Natural killer cell (primary cell): Measurements from ENCODE around the gene PRSS35. TPM values are rescaled to one million over a fixed set of nuclear protein-coding genes. Genes with fewer than 3 reads are reported as not detected.

Experiments
- ATAC-seq, 3 donors: fragments of 150-1000 bp in 2 of 3; fragments of 200-7000 bp in 1 of 3; cut with Tn5 transposase; 1 replicate in 1 of 3; 2 replicates in 2 of 3; pipeline ENCODE4 v1.10.0; 2021; ENCODE audit warnings: mild to moderate bottlenecking in 2 of 3, moderate library complexity in 2 of 3
- DNase-seq, 2 donors: peaks; one replicate each; pipeline versions ENCODE4 v3.0.0 to v3.0.0-alpha.2; 2013 to 2021; ENCODE audit warnings: mixed read lengths in 1 of 2
- H3K27ac ChIP-seq: one replicate; pipeline ENCODE4 v1.5.1; 2013; ENCODE audit warnings: mild to moderate bottlenecking, low read length
- H3K27me3 ChIP-seq: one replicate; pipeline ENCODE4 v1.6.1; 2013; ENCODE audit warnings: low read length; ENCODE audit not compliant: control insufficient read depth, insufficient read depth
- H3K36me3 ChIP-seq: one replicate; pipeline ENCODE4 v1.6.1; 2013; ENCODE audit warnings: low read length; ENCODE audit not compliant: control insufficient read depth, insufficient read depth
- H3K4me1 ChIP-seq: one replicate; pipeline ENCODE4 v1.6.1; 2013; ENCODE audit warnings: low read length; ENCODE audit not compliant: control insufficient read depth, insufficient read depth
- H3K4me3 ChIP-seq: one replicate; pipeline ENCODE4 v1.5.1; 2013; ENCODE audit warnings: low read length
- H3K9me3 ChIP-seq: one replicate; pipeline ENCODE4 v1.6.1; 2013; ENCODE audit warnings: low read length; ENCODE audit not compliant: control insufficient read depth, insufficient read depth
- H3K27ac Mint-ChIP-seq, 2 donors: one replicate each; pipeline ENCODE4 v1.8.0; 2022; ENCODE audit warnings: mild to moderate bottlenecking in 2 of 2, mixed read lengths in 2 of 2, moderate library complexity in 1 of 2
- H3K27me3 Mint-ChIP-seq, 2 donors: one replicate each; pipeline ENCODE4 v1.8.0; 2022; ENCODE audit warnings: low read depth in 2 of 2, mixed read lengths in 2 of 2
- H3K36me3 Mint-ChIP-seq: one replicate; pipeline ENCODE4 v1.8.0; 2022; ENCODE audit warnings: mixed read lengths
- H3K4me1 Mint-ChIP-seq, 2 donors: one replicate each; pipeline ENCODE4 v1.8.0; 2022; ENCODE audit warnings: mixed read lengths in 2 of 2
- H3K4me3 Mint-ChIP-seq: one replicate; pipeline ENCODE4 v1.8.0; 2022; ENCODE audit warnings: mild to moderate bottlenecking, moderate library complexity, mixed read lengths
- H3K9me3 Mint-ChIP-seq, 2 donors: one replicate each; pipeline ENCODE4 v1.8.0; 2022; ENCODE audit warnings: mixed read lengths in 2 of 2
- CTCF ChIP-seq: fragments of 200-600 bp; IDR thresholded peaks from one replicate; pipeline ENCODE4 v1.8.0; 2022; ENCODE audit warnings: antibody characterized with exemption
- WGBS: methylation state at CpG from one replicate; pipeline ENCODE4 v1.1.7; 2013; ENCODE audit warnings: missing lambda C conversion rate; ENCODE audit not compliant: insufficient coverage; 5-methylcytosine and 5-hydroxymethylcytosine counted together
- intact Hi-C: fragments of 100-400 bp; cut with micrococcal nuclease; formaldehyde crosslinking; loops from one replicate; pipeline ENCODE4 v1.14.2; 2022
- total RNA-seq, 4 donors: library from RNA; stranded (reverse); fragments of 120-200 nt in 1 of 4; gene quantifications; one replicate each; pipeline versions ENCODE4 v1.2.3 to v1.2.4, GENCODE V29; 2013 to 2022

The PRSS35 gene
- not detected for total RNA-seq
- total RNA-seq (2013) = 5.4 TPM

GRCh38 chr6:83511901-83512681 lies at the start of gene PRSS35:
Gene PRSS35 (plus strand): TSS chr6:83512534. CDS start chr6:83523442, 10,908 bp downstream.
- 2% methylated on average over 38 of the region's 38 CpGs for WGBS
- H3K36me3 Mint-ChIP-seq = no peaks in the 10 kb centered on the region
- peak within 1 kb of the TSS in 1 of 2 donors; percentile 33 for H3K27ac Mint-ChIP-seq
- H3K4me3 Mint-ChIP-seq = peak within 1 kb of the TSS; percentile 40
- TF ChIP-seq CTCF = no peak
- H3K4me3 ChIP-seq = no peak within 1 kb of the TSS
- no peaks in the 10 kb centered on the region for H3K9me3 Mint-ChIP-seq
- H3K27me3 ChIP-seq = peaks cover 6% of the 10 kb centered on the region
- H3K9me3 ChIP-seq = no peaks in the 10 kb centered on the region
- peaks cover 29 to 38% of the 10 kb centered on the region in 2 donors for H3K27me3 Mint-ChIP-seq
- H3K4me1 ChIP-seq = peaks cover 10% of the 10 kb centered on the region
- intact Hi-C loops = loop anchor here (5.0 kb wide), 1 partner anchor 95 kb away; no protein-coding TSS in a partner anchor
- H3K4me1 Mint-ChIP-seq = peaks cover 10 to 17% of the 10 kb centered on the region in 2 donors
- ATAC-seq = peak; percentile 37 to 83 (median 61)
- H3K27ac ChIP-seq = no peak within 1 kb of the TSS
- H3K36me3 ChIP-seq = no peaks in the 10 kb centered on the region
- DNase-seq = peak in 1 of 2 donors; percentile 13

- H3K4me3 Mint-ChIP-seq = no peak overlapping the region
- DNase-seq = no peak
Measured at GRCh38 chr6:83463886-83464285, 48.4 kb upstream of the PRSS35 start.

GRCh38 chr6:83464381-83465140 lies 47.8 kb upstream of the PRSS35 start:
- intact Hi-C loops = no loop called here
- no peaks in the 10 kb centered on the region for H3K27me3 ChIP-seq
- DNase-seq = no peak
- peaks cover 0 to 3% of the 10 kb centered on the region in 2 donors for H3K27me3 Mint-ChIP-seq
- no peak overlapping the region for H3K27ac Mint-ChIP-seq
- no peak overlapping the region for H3K27ac ChIP-seq
- no peaks in the 10 kb centered on the region for H3K9me3 ChIP-seq
- WGBS = 97% methylated on average over 3 of the region's 5 CpGs
- peaks cover 0 to 4% of the 10 kb centered on the region in 2 donors for H3K4me1 Mint-ChIP-seq
- TF ChIP-seq CTCF = no peak
- no peak for ATAC-seq
- H3K36me3 ChIP-seq = no peaks in the 10 kb centered on the region
- H3K9me3 Mint-ChIP-seq = no peaks in the 10 kb centered on the region
- no peak overlapping the region for H3K4me3 Mint-ChIP-seq
- no peak overlapping the region for H3K4me3 ChIP-seq
- H3K36me3 Mint-ChIP-seq = no peaks in the 10 kb centered on the region
- H3K4me1 ChIP-seq = no peaks in the 10 kb centered on the region

More at GRCh38 chr6:83463886-83464285, 48.4 kb upstream of the PRSS35 start:
- no peaks in the 10 kb centered on the region for H3K4me1 ChIP-seq
- ATAC-seq = no peak
- no peaks in the 10 kb centered on the region for H3K27me3 ChIP-seq
- Mint-ChIP-seq H3K4me1 (peaks cover 0 to 6% of the 10 kb centered on the region in 2 donors), H3K27ac (no peak overlapping the region), H3K36me3 (no peaks in the 10 kb centered on the region), H3K9me3 (no peaks in the 10 kb centered on the region), H3K27me3 (peaks cover 0 to 3% of the 10 kb centered on the region in 2 donors)
- TF ChIP-seq CTCF = no peak
- no peak overlapping the region for H3K4me3 ChIP-seq
- intact Hi-C loops = no loop called here
- H3K9me3 ChIP-seq = no peaks in the 10 kb centered on the region
- H3K27ac ChIP-seq = no peak overlapping the region
- H3K36me3 ChIP-seq = no peaks in the 10 kb centered on the region
- WGBS = 58% methylated on average over 2 of the region's 2 CpGs
